AG04450 (cell line): ENCODE data around the gene TUBA3E. TPM values are rescaled to one million over a fixed set of nuclear protein-coding genes. Genes with fewer than 3 reads are reported as not detected.
A peak's percentile ranks its signal among the peaks of the same experiment; 100 is the strongest.
"Not testable (repeated sequence)": the region's sequence is repeated elsewhere in the genome, so short reads cannot be mapped to it uniquely, and the experiment has no call there.

ENCODE experiments used
- CTCF ChIA-PET: fragments of 300-600, 350-600 bp; formaldehyde crosslinking; extraction: SDS; loops from one replicate; lab custom pipeline; 2022; ENCODE audit warnings: antibody characterized with exemption, inconsistent platforms; lab: Charles Lee
- POLR2A ChIA-PET: fragments of 350-600 bp; formaldehyde crosslinking; extraction: SDS; loops from one replicate; lab custom pipeline; 2021; ENCODE audit warnings: antibody characterized with exemption, inconsistent platforms; lab: Yijun Ruan, JAX
- DNase-seq: peaks from one replicate; pipeline ENCODE4 v3.0.0-alpha.2; 2011; ENCODE audit warnings: low read depth, low spot score
- H3K27ac ChIP-seq: one replicate; pipeline ENCODE4 v1.5.1; 2012; ENCODE audit warnings: low read depth, low read length, control low read depth
- H3K27me3 ChIP-seq: one replicate; pipeline ENCODE4 v1.6.0; 2012; ENCODE audit warnings: low read length; ENCODE audit not compliant: control insufficient read depth, insufficient read depth
- H3K4me3 ChIP-seq: 2 replicates; pipeline ENCODE4 v1.5.1; 2011; ENCODE audit warnings: mild to moderate bottlenecking, low read depth, low read length, control low read depth
- H3K9me3 ChIP-seq: 2 replicates; pipeline ENCODE4 v1.5.1; 2012; ENCODE audit warnings: low read length; ENCODE audit not compliant: control insufficient read depth, insufficient read depth
- polyA plus RNA-seq: library from polyadenylated mRNA; depleted of rRNA; stranded (reverse); fragments of >200 nt; gene quantifications from 2 replicates; pipeline ENCODE4 v1.2.3, GENCODE V29; 2011
- TF ChIP-seq, protein P1 (sequence below): IDR thresholded peaks from 2 replicates; pipeline ENCODE4 v1.5.1; 2011; ENCODE audit warnings: low read depth, low read length, control low read depth, inconsistent platforms

The TUBA3E gene
- polyA plus RNA-seq, 1 experiment, result not detected

DNA sequence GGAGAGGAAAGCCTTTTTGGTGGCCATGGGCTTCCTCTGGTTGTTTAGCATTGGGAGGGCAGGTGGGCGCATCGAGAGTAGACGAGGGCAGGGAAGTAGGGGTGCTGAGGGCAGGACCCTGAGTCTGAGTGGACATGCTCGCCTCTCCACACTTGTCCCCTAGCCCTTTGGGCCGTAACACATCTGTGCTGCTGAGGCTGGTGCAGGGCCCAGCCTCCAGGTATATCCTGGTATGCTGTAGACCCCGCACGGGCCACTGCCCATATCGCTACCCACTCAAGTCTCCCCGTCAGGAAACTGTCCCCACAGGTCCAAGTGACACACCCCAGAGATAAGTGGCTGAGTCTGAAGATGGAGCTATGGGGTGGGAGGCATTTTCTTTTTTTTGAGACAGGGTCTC lies 39.6 kb downstream of the TUBA3E start:
- CTCF ChIA-PET, result interaction anchor here (1.1 kb wide), 1 partner anchor 23 kb away, joined by 3 read pairs; the partner anchor contains the start of gene SMPD4
- H3K9me3 ChIP-seq, result no peaks in the 10 kb centered on the region
- DNase-seq, result no peak
- H3K4me3 ChIP-seq, result no peak overlapping the region
- H3K27ac ChIP-seq, result no peak overlapping the region
- POLR2A ChIA-PET, result no interaction called here
- TF ChIP-seq, protein P1, sequence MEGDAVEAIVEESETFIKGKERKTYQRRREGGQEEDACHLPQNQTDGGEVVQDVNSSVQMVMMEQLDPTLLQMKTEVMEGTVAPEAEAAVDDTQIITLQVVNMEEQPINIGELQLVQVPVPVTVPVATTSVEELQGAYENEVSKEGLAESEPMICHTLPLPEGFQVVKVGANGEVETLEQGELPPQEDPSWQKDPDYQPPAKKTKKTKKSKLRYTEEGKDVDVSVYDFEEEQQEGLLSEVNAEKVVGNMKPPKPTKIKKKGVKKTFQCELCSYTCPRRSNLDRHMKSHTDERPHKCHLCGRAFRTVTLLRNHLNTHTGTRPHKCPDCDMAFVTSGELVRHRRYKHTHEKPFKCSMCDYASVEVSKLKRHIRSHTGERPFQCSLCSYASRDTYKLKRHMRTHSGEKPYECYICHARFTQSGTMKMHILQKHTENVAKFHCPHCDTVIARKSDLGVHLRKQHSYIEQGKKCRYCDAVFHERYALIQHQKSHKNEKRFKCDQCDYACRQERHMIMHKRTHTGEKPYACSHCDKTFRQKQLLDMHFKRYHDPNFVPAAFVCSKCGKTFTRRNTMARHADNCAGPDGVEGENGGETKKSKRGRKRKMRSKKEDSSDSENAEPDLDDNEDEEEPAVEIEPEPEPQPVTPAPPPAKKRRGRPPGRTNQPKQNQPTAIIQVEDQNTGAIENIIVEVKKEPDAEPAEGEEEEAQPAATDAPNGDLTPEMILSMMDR, result no peak
- no peaks in the 10 kb centered on the region for H3K27me3 ChIP-seq

DNA sequence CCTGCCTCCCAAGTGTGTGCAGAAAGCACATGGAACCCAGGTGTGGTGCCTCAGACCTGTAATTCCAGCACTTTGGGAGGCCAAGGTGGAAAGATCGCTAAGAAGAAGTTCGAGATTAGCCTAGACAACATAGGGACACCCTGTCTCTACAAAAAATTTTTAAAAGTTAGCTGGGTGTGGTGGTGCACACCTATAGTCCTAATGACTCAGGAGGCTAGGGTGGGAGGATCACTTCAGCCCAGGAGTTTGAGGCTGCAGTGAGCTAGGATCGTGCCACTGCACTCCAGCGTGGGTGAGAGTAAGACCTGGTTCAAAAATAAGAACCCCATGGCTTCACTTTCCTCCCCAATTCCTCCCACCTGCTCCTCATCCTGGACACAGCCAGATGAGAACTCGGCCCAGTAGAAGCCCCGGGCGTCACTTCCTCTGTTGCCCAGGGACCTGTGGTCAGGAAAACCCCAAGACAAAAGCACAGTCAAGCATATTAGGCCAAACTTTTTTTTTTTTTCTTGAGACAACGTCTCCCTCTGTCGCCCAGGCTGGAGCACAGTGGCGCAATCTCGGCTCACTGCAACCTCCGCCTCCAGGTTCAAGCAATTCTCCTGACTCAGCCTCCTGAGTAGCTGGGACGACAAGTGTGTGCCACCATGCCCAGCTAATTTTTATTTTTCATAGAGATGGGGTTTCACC lies 40.3 kb downstream of the TUBA3E start:
- H3K27ac ChIP-seq, DNase-seq, H3K4me3 ChIP-seq, H3K27me3 ChIP-seq, POLR2A ChIA-PET, H3K9me3 ChIP-seq: not testable (repeated sequence)
- CTCF ChIA-PET, result interaction anchor here (1.1 kb wide), 1 partner anchor 23 kb away, joined by 3 read pairs; the partner anchor contains the start of gene SMPD4

DNA sequence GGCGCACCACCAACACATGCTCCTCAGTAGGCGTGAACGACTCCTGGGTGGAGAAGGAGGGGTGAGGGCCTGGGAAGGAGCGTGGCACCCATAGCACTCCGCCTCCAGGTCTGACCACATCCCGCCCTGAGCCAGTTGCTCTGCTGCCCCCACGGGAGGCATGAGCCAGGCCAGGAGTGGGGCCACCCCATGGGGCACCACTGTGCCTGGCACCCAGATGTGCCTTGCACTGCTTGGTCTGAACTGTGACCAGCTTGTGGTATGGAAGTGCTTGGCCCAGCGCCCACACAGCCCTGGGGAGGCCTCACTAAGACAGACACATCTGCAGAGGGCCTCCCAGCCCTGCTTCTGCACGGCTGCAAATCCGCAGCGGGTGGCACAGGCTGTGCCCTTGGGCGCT lies 40.9 kb downstream of the TUBA3E start:
- POLR2A ChIA-PET, CTCF ChIA-PET, H3K4me3 ChIP-seq, H3K27me3 ChIP-seq, H3K9me3 ChIP-seq, DNase-seq, H3K27ac ChIP-seq: not testable (repeated sequence)

DNA sequence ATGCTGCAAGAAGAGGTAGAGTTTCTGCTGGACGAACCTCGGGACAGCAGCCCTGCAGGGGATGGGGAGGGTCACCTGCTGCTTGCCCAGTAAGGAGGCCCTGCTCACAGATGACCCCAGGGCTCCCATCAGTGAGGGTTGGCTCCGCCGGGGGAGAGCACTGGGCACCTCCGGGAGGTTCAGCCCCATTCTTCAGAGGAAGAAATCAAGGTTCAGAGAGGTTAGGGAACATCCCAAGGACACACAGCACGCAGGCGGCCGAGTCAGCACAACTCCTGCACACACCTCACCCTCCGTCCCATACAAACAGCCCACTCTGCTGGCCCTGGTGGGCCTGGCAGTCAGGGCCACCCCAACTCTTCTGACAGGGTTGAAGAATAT lies 41.6 kb downstream of the TUBA3E start:
- no peak overlapping the region for H3K4me3 ChIP-seq
- POLR2A ChIA-PET, result no interaction called here
- H3K27ac ChIP-seq, result peak overlapping the region; percentile 11
- no peaks in the 10 kb centered on the region for H3K9me3 ChIP-seq
- TF ChIP-seq, protein P1, result no peak
- CTCF ChIA-PET, result no interaction called here
- no peak for DNase-seq
- no peaks in the 10 kb centered on the region for H3K27me3 ChIP-seq

DNA sequence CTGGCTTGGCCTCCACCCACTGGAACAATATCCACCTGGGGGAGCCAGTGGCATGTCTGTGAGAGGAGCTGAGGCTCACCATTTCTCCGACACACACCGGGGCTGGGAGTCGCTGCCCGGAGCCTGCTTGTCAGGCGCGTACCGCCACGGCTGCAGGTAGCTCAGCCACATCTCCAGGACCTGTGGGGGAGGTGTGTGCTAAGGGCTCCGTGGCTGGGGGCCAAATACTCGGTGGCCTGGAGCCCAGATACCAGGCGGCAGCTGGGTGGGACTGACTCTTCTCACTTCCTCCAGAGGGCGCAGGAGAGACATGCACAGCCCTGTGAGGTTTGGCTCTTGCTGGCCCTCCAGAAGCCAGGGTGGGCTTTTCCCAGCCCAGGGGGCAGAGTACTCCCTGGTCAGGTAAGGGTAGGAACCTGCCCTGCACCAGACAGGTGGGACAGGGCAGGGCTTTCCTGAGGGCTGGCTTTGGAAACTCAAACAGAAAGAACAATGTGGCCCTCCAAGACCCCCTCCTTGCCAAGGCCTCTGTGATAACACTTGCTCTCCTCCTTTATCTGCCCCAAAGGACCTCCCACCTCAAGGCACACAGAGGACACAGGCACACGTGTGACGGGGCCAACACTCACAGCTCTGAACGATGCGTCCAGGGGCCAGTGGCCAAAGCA lies 42.1 kb downstream of the TUBA3E start:
- CTCF ChIA-PET, result interaction anchor here (1.3 kb wide), 1 partner anchor 177 kb away, joined by 9 read pairs; no protein-coding TSS in a partner anchor
- DNase-seq, H3K27ac ChIP-seq, H3K27me3 ChIP-seq, POLR2A ChIA-PET, H3K9me3 ChIP-seq, H3K4me3 ChIP-seq: not testable (repeated sequence)
- TF ChIP-seq, protein P1, result peak; percentile 56
